CD4-positive, alpha-beta T cell treated with Interleukin-17A for 4 hours (primary cell): ENCODE results near the gene PHF24.
"Not testable (repeated sequence)": the region's sequence is repeated elsewhere in the genome, so short reads cannot be mapped to it uniquely, and the experiment has no call there.

Experiments used
- DNase-seq: peaks from one replicate; pipeline ENCODE4 v3.0.0-alpha.2; 2020; ENCODE audit warnings: mixed read lengths

The PHF24 gene

GRCh38 chr9:34998266-34998665 is 40.2 kb downstream of the PHF24 start:
- no peak for DNase-seq

- DNase-seq = no peak
These were observed 41.5 kb downstream of the PHF24 start for GRCh38 chr9:34999576-34999975.

DNA sequence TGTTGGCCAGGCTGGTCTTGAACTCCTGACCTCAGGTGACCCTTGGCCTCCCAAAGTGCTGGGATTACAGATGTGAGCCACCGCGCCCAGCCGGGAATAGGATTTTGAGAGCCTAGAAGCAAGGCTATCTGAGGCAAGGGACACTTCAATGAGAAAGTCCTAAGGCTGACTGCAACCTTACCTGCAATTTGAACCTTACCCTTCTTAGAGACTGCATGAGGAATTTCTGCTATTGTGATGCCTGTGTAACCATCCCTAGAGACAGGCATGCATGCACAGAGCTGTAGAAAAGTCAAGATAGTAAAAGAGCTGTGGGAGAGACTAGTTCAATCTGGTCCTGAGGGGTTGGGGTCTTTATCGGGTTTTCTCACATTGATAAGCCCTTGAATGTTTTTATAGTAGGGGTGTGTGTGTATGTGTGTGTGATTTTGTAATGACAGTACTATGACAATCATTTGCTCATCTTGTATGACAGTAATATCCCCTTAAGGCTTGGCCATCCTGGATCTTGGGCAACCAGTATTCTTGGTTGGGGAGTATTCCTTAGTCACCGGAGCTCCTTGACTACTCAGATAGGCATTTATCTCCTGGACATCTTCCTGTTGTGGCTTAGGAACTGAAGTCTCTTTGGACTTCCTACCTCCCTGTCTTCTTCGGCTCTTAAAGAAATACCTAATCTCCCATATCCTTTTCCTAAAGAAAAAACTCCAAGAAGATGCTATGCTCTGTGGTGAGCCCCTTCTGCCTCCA is 42.6 kb downstream of the PHF24 start:
- DNase-seq = no peak

- no peak for DNase-seq
These were observed 43.2 kb downstream of the PHF24 start for GRCh38 chr9:35001285-35001677.

DNA sequence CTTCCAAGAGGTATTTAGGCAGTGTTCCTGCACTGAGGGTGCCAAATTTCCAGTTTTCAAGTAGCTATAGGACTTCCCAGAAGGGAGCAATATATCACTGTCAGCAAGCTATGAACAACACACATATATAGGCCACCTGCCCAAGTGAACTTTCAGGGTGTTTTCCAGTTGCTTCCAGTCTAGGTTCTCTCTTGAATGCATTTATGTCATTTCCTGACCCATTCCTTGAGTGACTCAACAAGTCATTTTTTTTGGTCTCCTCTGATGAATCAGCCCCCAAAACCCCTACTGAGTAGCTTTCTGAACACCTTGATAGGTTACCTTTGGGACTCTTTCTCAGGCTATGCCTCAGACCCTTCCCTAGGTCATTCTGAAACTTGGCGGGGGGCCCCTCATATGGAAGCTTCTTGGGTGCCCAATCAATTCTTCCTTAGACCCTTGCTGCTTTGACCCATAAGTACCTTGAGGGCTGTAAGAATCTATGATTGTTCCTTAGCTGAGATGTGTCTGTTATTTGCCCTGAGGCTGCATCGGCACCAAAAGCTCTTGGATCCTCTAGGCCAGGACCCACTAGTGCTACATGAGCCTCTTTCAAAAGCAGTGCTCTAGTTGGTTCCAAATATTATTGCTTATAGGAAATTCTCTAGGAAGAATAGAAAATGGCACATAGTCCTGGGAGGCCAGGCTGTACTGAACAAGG is 43.9 kb downstream of the PHF24 start:
- no peak for DNase-seq

DNA sequence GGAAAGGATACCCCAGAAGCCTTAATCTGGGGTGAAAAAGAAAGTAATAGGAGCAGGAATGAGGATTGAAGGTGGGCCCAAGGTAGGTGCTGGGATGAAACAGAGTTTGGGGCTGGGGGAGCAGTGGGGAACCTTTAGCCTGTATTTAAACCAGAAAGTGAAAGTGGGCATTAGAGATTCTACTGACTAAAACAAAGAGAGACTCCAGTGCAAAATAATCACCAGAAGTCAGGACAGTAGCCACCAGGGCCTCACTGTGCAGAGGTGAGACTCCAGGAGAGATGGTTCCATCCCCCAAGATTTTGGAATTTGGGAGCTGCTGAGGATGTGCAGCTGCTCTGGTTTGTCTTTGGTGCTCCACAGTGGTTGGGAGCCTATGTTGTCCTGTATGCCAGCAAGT is 44.5 kb downstream of the PHF24 start:
- DNase-seq = no peak

DNA sequence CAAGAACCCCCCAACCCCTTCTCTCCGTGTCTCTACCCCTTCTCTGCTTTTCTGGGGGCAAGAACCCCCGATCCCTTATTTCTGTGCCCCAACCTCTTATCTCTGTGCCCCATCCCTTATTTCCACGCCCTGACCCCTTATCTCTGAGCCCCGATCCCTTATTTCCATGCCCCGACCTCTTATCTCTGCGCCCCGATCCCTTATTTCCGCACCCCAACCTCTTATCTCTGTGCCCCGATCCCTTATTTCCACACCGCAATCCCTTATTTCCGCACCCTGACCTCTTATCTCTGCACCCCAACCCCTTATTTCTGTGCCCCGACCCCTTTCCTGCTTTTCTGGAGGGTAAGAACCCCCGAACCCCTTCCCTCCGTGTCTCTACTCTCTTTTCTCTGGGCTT is 46.2 kb downstream of the PHF24 start:
- not testable (repeated sequence) for DNase-seq

DNA sequence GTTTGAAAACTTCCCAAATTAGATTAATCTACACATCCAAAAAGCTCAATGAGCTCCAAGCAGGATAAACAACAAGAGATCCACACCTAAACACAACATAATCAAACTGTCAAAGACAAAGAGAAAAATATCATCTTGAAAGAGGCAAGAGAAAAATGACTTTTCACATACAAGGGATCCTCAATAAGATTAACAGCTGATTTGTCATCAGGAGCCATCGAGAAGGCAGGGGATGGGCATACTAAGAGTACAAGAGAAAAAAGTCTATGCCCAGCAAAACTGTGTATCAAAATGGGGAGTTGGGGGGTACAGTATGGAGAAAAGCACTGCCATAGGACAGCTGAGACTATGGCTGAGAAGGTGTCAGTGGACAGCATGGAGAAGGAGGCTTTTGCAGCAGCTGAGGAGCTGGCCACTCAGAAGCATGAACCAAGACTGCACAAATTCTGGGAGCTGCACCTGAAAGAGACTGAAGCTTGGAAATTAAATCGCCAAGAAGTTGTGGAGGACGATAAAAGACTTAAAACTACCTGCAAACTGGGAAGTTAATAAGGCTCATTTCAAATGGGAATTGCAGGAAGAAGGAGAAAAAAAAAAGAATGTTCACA is 52.4 kb downstream of the PHF24 start:
- no peak for DNase-seq

DNA sequence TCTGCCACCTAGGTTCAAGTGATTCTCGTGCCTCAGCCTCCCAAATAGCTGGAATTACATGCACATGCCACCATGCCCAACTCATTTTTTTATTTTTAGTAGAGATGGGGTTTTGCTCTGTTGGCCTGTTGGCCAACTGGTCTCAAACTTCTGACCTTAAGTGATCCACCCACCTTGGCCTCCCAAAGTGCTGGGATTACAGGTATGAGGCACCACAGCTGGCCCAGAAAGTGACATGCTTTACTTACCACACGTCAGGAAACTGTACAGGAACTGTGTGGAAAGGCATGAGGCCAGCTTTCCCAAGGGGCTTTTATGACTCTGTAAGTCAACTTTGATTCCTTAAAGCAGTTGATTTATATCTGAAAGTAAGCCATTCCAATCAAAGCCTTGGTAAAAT is 56.4 kb downstream of the PHF24 start:
- no peak for DNase-seq

DNA sequence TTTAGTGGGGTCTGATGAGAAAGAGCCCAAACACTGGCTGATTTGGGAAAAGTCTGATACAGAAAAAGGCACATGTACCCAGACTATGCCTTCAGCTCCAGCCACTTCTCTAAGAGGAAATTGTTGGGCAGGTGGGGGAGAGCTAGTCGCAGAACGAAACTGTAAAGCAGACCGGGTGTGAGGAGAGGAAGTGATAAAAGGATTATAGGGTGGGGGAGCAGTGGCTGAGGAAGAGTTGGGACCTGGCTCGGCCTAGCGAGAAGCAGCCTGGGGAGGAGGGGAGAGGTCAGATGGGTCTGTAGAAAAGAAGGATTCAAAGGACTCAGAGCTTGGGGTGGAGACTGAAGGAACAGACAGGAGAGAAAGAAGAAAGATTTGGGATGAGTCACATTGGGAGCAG is 65.4 kb downstream of the PHF24 start:
- not testable (repeated sequence) for DNase-seq

GRCh38 chr9:35026671-35027070 is 68.6 kb downstream of the PHF24 start:
- no peak for DNase-seq

- no peak for DNase-seq
These were observed 69.3 kb downstream of the PHF24 start for GRCh38 chr9:35027374-35027773.

DNA sequence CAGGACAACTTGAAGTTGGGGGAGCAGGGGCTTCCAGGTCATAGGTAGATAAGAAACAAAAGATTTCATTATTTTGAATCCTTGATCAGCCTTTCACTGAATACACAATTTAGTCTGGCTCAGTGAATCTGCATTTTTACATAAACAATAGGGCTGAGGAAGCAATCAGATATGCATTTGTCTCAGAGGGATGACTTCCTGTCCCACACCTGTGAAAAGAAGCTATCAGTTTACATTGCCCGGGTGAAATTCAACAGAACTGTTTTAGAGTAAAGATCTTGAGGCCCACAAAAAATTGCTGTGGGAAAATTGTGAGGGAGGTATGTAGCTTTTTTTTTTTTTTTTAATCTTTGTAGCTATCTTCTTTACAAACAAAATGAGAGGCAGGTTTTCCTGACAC is 69.8 kb downstream of the PHF24 start:
- DNase-seq = no peak

- no peak for DNase-seq
These were observed 70.3 kb downstream of the PHF24 start for GRCh38 chr9:35028341-35028740.

GRCh38 chr9:35029241-35029640 is 71.2 kb downstream of the PHF24 start:
- no peak for DNase-seq

- DNase-seq = no peak
These were observed 71.8 kb downstream of the PHF24 start for GRCh38 chr9:35029852-35030251.
